CD4-positive, CD25-positive, alpha-beta regulatory T cell (primary cell): ENCODE measurements around the gene ZNF747. TPM values are rescaled to one million over a fixed set of nuclear protein-coding genes. Genes with fewer than 3 reads are reported as not detected.
"Not testable (repeated sequence)": the region's sequence is repeated elsewhere in the genome, so short reads cannot be mapped to it uniquely, and the experiment has no call there.

Experiments
- ATAC-seq, 2 donors: fragments of 150-1000 bp; cut with Tn5 transposase; one replicate each; pipeline ENCODE4 v1.10.0; 2021; ENCODE audit warnings: low read depth in 2 of 2, moderate number of reproducible peaks in 2 of 2, moderate library complexity in 1 of 2
- DNase-seq, 3 donors: peaks; one replicate each; pipeline versions ENCODE4 v3.0.0 to v3.0.0-alpha.2; 2012 to 2022; ENCODE audit warnings: mixed read lengths in 1 of 3
- H3K27ac ChIP-seq: one replicate; pipeline ENCODE4 v1.7.0; 2013; ENCODE audit warnings: mild to moderate bottlenecking, low read length; ENCODE audit not compliant: insufficient read depth, poor library complexity, severe bottlenecking
- H3K27me3 ChIP-seq: one replicate; pipeline ENCODE4 v1.7.0; 2013; ENCODE audit warnings: low read length; ENCODE audit not compliant: control insufficient read depth, insufficient read depth
- H3K36me3 ChIP-seq: one replicate; pipeline ENCODE4 v1.7.0; 2013; ENCODE audit warnings: mild to moderate bottlenecking, low read length, moderate library complexity; ENCODE audit not compliant: control insufficient read depth, insufficient read depth
- H3K4me1 ChIP-seq: 2 replicates; pipeline ENCODE4 v1.7.0; 2013; ENCODE audit warnings: mild to moderate bottlenecking, low read length; ENCODE audit not compliant: insufficient read depth, control insufficient read depth, poor library complexity, severe bottlenecking
- H3K4me3 ChIP-seq: one replicate; pipeline ENCODE4 v1.7.0; 2013; ENCODE audit warnings: low read depth, mild to moderate bottlenecking, low read length, moderate library complexity
- H3K9me3 ChIP-seq, 2 experiments: 1 replicate in 1 of 2; 2 replicates in 1 of 2; pipeline ENCODE4 v1.7.0; 2013; ENCODE audit warnings: low read length in 2 of 2, mild to moderate bottlenecking in 1 of 2, moderate library complexity in 1 of 2; ENCODE audit not compliant: control insufficient read depth in 2 of 2
- H3K27ac Mint-ChIP-seq, 3 donors: one replicate each; pipeline ENCODE4 v1.8.0; 2020 to 2022; ENCODE audit warnings: mild to moderate bottlenecking in 3 of 3, mixed read lengths in 3 of 3, moderate library complexity in 2 of 3
- H3K27me3 Mint-ChIP-seq: one replicate; pipeline ENCODE4 v1.8.0; 2022; ENCODE audit warnings: mild to moderate bottlenecking, mixed read lengths
- H3K36me3 Mint-ChIP-seq: one replicate; pipeline ENCODE4 v1.8.0; 2020; ENCODE audit warnings: mixed read lengths
- H3K4me1 Mint-ChIP-seq, 4 donors: one replicate each; pipeline ENCODE4 v1.8.0; 2020 to 2022; ENCODE audit warnings: mixed read lengths in 4 of 4, mild to moderate bottlenecking in 1 of 4
- H3K4me3 Mint-ChIP-seq, 4 donors: one replicate each; pipeline ENCODE4 v1.8.0; 2020 to 2022; ENCODE audit warnings: mild to moderate bottlenecking in 4 of 4, mixed read lengths in 4 of 4, moderate library complexity in 3 of 4
- H3K9me3 Mint-ChIP-seq, 7 donors: one replicate each; pipeline ENCODE4 v1.8.0; 2020 to 2022; ENCODE audit warnings: mixed read lengths in 7 of 7, mild to moderate bottlenecking in 3 of 7, moderate library complexity in 2 of 7
- polyA plus RNA-seq, 4 donors: library from polyadenylated mRNA; unstranded; fragments of 300-500 nt; fragmentation: Illumina TruSeq; gene quantifications; one replicate each; pipeline ENCODE4 v1.2.3, GENCODE V29; 2021
- total RNA-seq: library from RNA; stranded (reverse); gene quantifications from one replicate; pipeline ENCODE4 v1.2.3, GENCODE V29; 2022

The ZNF747 gene
- total and polyA plus RNA-seq, 5 donors from 2014 or later, result 5.0 to 9.4 (median 8.4) TPM

GRCh38 chr16:30522702-30523463, 11.8 kb downstream of the ZNF747 start:
- not testable (repeated sequence) for H3K4me3 ChIP-seq, DNase-seq, H3K27me3 ChIP-seq, H3K9me3 ChIP-seq, H3K27me3 Mint-ChIP-seq, H3K4me1 ChIP-seq, H3K27ac ChIP-seq, ATAC-seq, H3K9me3 Mint-ChIP-seq
- Mint-ChIP-seq H3K4me3 (peak overlapping the region in 1 of 4 donors; percentile 26), H3K36me3 (peaks cover 23% of the 10 kb centered on the region), H3K27ac (peak overlapping the region; percentile 0 to 89 (median 25)), H3K4me1 (peaks cover 2 to 16% (median 9%) of the 10 kb centered on the region in 4 donors)
- peaks cover 32% of the 10 kb centered on the region for H3K36me3 ChIP-seq

DNA sequence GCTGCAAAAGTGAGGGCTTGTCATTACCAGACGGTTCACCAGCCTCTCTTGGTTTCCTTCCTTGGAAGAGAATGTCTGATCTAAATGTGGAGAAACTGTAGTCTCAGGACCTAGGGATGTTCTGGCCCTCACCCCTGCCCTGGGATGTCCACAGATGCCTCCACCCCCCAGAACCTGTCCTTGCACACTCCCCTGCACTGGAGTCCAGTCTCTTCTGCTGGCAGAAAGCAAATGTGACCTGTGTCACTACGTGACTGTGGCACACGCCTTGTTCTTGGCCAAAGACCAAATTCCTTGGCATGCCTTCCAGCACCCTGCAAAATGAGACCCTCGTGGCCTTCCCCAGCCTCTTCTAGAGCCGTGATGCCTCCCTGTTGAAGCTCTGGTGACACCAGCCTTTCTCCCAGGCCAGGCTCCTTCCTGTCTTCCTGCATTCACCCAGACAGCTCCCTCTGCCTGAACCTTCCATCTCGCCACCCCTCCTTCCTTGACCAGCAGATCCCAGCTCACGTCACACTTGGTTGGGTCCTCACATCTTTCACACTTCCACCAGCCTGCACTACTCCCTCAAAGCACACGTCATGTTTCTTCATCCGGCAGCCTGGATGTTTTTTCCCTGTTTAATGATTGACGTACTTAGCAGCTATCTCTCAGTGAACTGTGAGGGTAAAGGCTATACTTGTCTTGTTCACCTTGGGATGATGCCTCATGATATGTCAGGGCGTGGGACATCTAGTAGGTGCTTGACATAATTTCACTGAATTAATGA, 12.6 kb downstream of the ZNF747 start:
- peak overlapping the region in 2 of 4 donors; percentile 7 to 26 for H3K4me3 Mint-ChIP-seq
- Histone ChIP-seq H3K27ac (no peak overlapping the region), H3K4me3 (no peak overlapping the region), H3K4me1 (peaks cover under 1% of the 10 kb centered on the region), H3K36me3 (peaks cover 40% of the 10 kb centered on the region), H3K9me3 (no peaks in the 10 kb centered on the region), H3K27me3 (no peaks in the 10 kb centered on the region)
- DNase-seq (no peak), ATAC-seq (no peak)
- H3K27me3 Mint-ChIP-seq, result no peaks in the 10 kb centered on the region
- H3K27ac Mint-ChIP-seq, result peak overlapping the region in 2 of 3 donors; percentile 0 to 26
- peaks cover 27% of the 10 kb centered on the region for H3K36me3 Mint-ChIP-seq
- H3K4me1 Mint-ChIP-seq, result peaks cover 0 to 8% (median 3%) of the 10 kb centered on the region in 4 donors
- H3K9me3 Mint-ChIP-seq, result peaks cover 0 to 2% (median 0%) of the 10 kb centered on the region in 7 donors

DNA sequence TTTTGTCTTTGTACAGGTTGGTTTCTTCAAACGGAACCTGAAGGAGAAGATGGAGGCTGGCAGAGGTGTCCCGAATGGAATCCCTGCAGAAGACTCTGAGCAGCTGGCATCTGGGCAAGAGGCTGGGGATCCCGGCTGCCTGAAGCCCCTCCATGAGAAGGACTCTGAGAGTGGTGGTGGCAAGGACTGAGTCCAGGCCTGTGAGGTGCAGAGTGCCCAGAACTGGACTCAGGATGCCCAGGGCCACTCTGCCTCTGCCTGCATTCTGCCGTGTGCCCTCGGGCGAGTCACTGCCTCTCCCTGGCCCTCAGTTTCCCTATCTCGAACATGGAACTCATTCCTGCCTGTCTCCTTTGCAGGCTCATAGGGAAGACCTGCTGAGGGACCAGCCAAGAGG, 13.2 kb downstream of the ZNF747 start:
- Mint-ChIP-seq H3K4me3 (no peak overlapping the region), H3K9me3 (peaks cover 0 to 3% (median 0%) of the 10 kb centered on the region in 7 donors), H3K4me1 (peaks cover 0 to 8% (median 3%) of the 10 kb centered on the region in 4 donors), H3K36me3 (peaks cover 30% of the 10 kb centered on the region), H3K27ac (peak overlapping the region in 1 of 3 donors; percentile 26), H3K27me3 (no peaks in the 10 kb centered on the region)
- Histone ChIP-seq H3K4me1 (no peaks in the 10 kb centered on the region), H3K27ac (no peak overlapping the region), H3K4me3 (no peak overlapping the region), H3K36me3 (peaks cover 46% of the 10 kb centered on the region), H3K9me3 (no peaks in the 10 kb centered on the region), H3K27me3 (no peaks in the 10 kb centered on the region)
- DNase-seq (no peak), ATAC-seq (no peak)

DNA sequence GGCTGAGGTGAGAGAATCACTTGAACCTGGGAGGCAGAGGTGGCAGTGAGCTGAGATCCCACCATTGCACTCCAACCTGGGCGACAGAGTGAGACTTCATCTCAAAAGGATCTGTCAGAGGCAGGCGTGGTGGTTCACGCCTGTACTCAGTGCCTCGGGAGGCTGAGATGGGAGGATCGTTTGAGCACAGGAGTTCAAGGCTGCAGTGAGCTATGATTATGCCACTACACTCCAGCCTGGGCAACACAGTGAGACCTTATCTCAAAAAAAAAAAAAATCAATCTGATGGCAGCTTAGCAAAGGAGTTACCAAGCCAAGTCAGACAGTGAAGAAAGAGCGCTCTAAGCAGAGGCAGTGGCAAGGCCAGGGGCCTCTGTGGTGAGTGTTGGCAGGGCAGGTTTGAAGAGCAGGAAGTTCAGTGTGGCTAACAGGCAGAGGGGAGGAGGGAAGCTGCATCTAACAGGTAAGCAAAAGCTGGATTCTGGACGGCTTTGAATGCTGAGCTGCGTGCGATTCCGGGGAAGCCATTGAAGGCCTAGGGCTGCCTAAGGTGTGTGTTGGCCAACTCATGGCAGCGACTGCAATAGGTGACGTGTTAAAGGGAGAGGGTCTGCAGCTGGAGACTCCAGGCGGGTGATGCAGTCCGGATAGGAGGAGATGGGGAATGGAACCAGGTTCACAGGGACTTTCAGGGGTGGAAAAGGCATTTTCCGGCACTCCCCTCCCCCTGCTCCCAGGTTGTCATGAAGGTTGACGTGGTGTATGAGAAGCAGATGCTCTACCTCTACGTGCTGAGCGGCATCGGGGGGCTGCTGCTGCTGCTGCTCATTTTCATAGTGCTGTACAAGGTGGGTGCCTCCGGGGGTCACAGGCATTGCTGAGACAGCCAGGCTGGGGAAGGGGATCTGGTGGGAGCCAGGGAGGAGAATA, 15.3 kb downstream of the ZNF747 start:
- Histone ChIP-seq H3K27ac (no peak overlapping the region), H3K27me3 (no peaks in the 10 kb centered on the region), H3K4me3 (no peak overlapping the region), H3K36me3 (peaks cover 65% of the 10 kb centered on the region), H3K4me1 (no peaks in the 10 kb centered on the region), H3K9me3 (no peaks in the 10 kb centered on the region)
- no peak for DNase-seq
- H3K4me1 Mint-ChIP-seq, result peaks cover 0 to 4% (median 1%) of the 10 kb centered on the region in 4 donors
- ATAC-seq, result no peak
- H3K27me3 Mint-ChIP-seq, result no peaks in the 10 kb centered on the region
- H3K36me3 Mint-ChIP-seq, result peaks cover 41% of the 10 kb centered on the region
- peaks cover 0 to 2% (median 0%) of the 10 kb centered on the region in 7 donors for H3K9me3 Mint-ChIP-seq
- no peak overlapping the region for H3K27ac Mint-ChIP-seq
- H3K4me3 Mint-ChIP-seq, result no peak overlapping the region

- Mint-ChIP-seq H3K4me1 (peaks cover 0 to 4% (median 1%) of the 10 kb centered on the region in 4 donors), H3K9me3 (peaks cover 0 to 2% (median 0%) of the 10 kb centered on the region in 7 donors), H3K4me3 (no peak overlapping the region), H3K36me3 (peaks cover 45% of the 10 kb centered on the region), H3K27ac (peak overlapping the region in 1 of 3 donors; percentile 78), H3K27me3 (no peaks in the 10 kb centered on the region)
- Histone ChIP-seq H3K4me3 (no peak overlapping the region), H3K27me3 (no peaks in the 10 kb centered on the region), H3K27ac (no peak overlapping the region), H3K9me3 (no peaks in the 10 kb centered on the region), H3K4me1 (no peaks in the 10 kb centered on the region), H3K36me3 (peaks cover 71% of the 10 kb centered on the region)
- ATAC-seq (no peak), DNase-seq (no peak)
Observed at GRCh38 chr16:30518552-30518951, 16.1 kb downstream of the ZNF747 start.

- Mint-ChIP-seq H3K9me3 (peaks cover 0 to 2% (median 0%) of the 10 kb centered on the region in 7 donors), H3K4me3 (no peak overlapping the region), H3K27ac (no peak overlapping the region), H3K36me3 (peaks cover 63% of the 10 kb centered on the region), H3K4me1 (peaks cover 0 to 4% (median 1%) of the 10 kb centered on the region in 4 donors), H3K27me3 (no peaks in the 10 kb centered on the region)
- peaks cover 91% of the 10 kb centered on the region for H3K36me3 ChIP-seq
- no peaks in the 10 kb centered on the region for H3K27me3 ChIP-seq
- H3K27ac ChIP-seq, result no peak overlapping the region
- no peak overlapping the region for H3K4me3 ChIP-seq
- ATAC-seq, result no peak
- no peaks in the 10 kb centered on the region for H3K4me1 ChIP-seq
- H3K9me3 ChIP-seq, result no peaks in the 10 kb centered on the region
- no peak for DNase-seq
Observed at GRCh38 chr16:30515275-30515674, 19.4 kb downstream of the ZNF747 start.

- Histone ChIP-seq H3K27ac (no peak overlapping the region), H3K9me3 (no peaks in the 10 kb centered on the region), H3K4me1 (no peaks in the 10 kb centered on the region), H3K36me3 (peaks cover 83% of the 10 kb centered on the region), H3K27me3 (no peaks in the 10 kb centered on the region), H3K4me3 (no peak overlapping the region)
- Mint-ChIP-seq H3K9me3 (peaks cover 0 to 1% (median 0%) of the 10 kb centered on the region in 7 donors), H3K27me3 (no peaks in the 10 kb centered on the region), H3K4me1 (peaks cover 0 to 4% (median 1%) of the 10 kb centered on the region in 4 donors), H3K4me3 (no peak overlapping the region), H3K27ac (peak overlapping the region; percentile 0 to 85 (median 60)), H3K36me3 (peaks cover 46% of the 10 kb centered on the region)
- DNase-seq (no peak), ATAC-seq (no peak)
Observed at GRCh38 chr16:30511509-30511908, 23.1 kb downstream of the ZNF747 start.
